Omental fat pad (tissue), 4 donors: Measurements from ENCODE around the gene TXLNB. TPM values are rescaled to one million over a fixed set of nuclear protein-coding genes. Genes with fewer than 3 reads are reported as not detected.
A peak's percentile ranks its signal among the peaks of the same experiment; 100 is the strongest.
"Not testable (repeated sequence)": the region's sequence is repeated elsewhere in the genome, so short reads cannot be mapped to it uniquely, and the experiment has no call there.

Experiments
- ATAC-seq: fragments of 150-250 bp; one replicate; pipeline ENCODE4 v1.9.1; 2016; ENCODE audit warnings: mild to moderate bottlenecking, moderate library complexity; ENCODE audit not compliant: low FRiP score
- DNase-seq: peaks from one replicate; pipeline ENCODE4 v3.0.0-alpha.2; 2019; ENCODE audit warnings: low spot score
- total RNA-seq, 4 donors: library from RNA; depleted of rRNA; stranded (reverse); fragments of >200 nt; gene quantifications; one replicate each; pipeline ENCODE4 v1.1.0, GENCODE V29; 2016
- TF ChIP-seq, protein P1 (sequence below), 3 donors: fragments of 450-650 bp; IDR thresholded peaks; one replicate each; pipeline ENCODE4 v1.5.1; 2016 to 2017; ENCODE audit warnings: antibody characterized with exemption in 3 of 3, mild to moderate bottlenecking in 3 of 3, moderate library complexity in 2 of 3

TXLNB gene
- total RNA-seq, 4 donors from 2014 or later, result 0.37 to 1.4 (median 1.2) TPM

DNA sequence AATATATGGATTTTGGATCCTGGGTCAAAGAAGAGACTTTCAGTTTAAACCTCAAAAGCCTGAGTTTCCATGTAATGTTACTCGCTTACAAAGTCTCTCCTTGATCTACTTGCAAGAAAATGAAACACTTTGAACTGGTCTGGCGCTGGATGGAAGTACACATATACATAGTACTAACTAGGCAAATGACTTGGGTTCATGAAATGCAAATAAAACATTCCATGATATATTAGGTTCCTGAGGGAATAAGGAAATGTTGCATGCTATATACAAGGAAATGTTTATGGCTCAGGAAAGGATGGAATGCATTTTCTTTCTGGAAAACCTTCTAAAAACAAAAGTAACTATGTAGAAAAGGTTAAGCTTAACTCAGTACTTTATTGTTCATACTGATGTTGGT lies 11.4 kb upstream of the TXLNB start:
- DNase-seq (no peak), ATAC-seq (no peak)
- TF ChIP-seq, protein P1, sequence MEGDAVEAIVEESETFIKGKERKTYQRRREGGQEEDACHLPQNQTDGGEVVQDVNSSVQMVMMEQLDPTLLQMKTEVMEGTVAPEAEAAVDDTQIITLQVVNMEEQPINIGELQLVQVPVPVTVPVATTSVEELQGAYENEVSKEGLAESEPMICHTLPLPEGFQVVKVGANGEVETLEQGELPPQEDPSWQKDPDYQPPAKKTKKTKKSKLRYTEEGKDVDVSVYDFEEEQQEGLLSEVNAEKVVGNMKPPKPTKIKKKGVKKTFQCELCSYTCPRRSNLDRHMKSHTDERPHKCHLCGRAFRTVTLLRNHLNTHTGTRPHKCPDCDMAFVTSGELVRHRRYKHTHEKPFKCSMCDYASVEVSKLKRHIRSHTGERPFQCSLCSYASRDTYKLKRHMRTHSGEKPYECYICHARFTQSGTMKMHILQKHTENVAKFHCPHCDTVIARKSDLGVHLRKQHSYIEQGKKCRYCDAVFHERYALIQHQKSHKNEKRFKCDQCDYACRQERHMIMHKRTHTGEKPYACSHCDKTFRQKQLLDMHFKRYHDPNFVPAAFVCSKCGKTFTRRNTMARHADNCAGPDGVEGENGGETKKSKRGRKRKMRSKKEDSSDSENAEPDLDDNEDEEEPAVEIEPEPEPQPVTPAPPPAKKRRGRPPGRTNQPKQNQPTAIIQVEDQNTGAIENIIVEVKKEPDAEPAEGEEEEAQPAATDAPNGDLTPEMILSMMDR (IDR thresholded peaks at IDR 0.05), result no peak

DNA sequence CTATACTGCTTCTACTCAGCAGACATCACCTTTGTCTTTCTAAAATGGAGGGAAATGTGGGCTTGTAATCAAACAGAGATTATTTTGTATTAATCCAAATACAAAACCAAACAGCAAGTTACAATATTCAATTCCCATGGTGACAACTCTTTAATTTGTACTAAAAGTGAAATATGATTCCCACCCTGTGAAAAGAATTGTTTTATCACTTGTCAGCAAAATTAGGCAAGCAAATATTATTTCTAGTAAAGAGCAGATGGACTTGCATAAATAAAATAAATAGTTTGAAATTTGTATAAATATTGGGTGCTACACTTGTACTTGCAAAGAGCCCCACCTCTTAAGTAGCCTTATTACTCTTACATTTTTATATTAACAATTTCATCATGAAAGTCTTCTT lies 6.1 kb upstream of the TXLNB start:
- DNase-seq (no peak), ATAC-seq (no peak)
- TF ChIP-seq, protein P1 (IDR thresholded peaks at IDR 0.05), result no peak

DNA sequence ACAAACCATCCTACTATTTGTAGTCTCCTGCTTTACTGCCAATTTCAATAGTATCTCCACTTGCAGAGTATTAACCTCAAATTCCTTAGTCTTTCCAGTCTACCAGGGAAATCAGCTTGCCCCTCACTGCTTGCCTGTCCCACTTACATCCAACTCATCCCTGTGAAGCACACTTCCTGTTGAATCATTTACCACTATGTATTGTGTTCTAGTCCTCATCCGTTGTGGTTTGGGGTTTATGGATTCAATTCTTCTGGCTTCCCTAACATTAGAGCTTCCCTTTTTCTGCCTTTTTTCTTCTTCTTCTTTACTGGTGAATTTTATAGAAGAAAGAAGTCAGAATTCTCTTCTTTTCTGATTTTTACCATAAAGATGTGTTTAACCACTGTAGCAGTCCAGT lies 5.1 kb upstream of the TXLNB start:
- DNase-seq (no peak), ATAC-seq (no peak)
- TF ChIP-seq, protein P1 (IDR thresholded peaks at IDR 0.05), result no peak

DNA sequence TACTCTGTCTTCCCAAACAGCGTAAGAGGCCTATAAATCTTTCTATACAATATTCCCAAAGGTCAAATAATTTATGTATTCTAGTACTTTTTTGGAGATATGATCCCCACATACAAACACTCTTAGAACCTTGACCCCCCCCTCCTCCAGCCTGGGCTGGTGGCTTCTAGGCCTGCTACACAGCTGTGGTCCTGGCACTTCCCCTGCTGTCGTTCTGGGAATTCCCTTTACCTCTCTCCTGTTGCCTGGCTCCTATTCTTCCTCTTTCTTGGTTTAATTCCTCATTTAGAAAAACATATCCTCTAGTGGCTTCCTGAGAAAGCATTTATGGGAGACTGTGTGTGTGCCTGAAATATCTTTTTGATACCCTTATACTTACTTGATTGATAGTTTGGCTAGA lies 4.1 kb upstream of the TXLNB start:
- TF ChIP-seq, protein P1 (IDR thresholded peaks at IDR 0.05), result no peak
- ATAC-seq (no peak), DNase-seq (no peak)

DNA sequence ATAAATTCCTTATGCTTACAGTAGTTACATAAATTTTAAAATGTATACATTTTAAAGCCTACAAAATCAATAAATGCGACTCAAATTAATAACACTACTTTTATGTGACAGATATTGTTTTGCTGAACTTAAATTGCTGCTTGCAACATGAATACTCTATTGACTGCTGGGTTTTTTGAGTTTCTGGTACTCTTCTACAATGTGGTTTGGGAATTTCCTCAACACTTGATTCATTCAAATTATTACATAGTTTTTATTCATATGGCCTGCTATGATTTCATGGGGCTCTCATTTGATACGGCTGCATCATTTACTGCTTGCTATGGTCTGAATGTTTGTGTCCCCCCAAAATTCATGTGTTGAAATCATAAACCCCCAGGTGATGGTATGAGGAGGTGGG lies 2.3 kb upstream of the TXLNB start:
- TF ChIP-seq, protein P1 (IDR thresholded peaks at IDR 0.05), result no peak
- ATAC-seq (no peak), DNase-seq (no peak)

DNA sequence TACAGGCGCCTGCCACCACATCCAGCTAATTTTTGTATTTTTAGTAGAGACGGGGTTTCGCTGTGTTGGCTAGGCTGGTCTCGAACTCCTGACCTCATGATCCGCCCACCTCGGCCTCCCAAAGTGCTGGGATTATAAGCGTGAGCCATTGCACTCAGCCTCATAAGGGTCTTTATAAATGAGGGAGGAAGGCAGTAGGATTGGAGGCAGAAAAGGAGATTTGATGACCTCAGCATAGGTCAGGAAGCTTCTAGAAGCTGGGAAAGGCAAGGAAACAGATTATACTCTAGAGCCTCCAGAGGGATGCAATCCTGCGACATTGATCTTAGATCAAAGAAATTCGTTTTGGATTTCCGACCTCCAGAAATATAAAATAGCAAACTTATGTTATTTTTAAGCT lies 1.4 kb upstream of the TXLNB start:
- DNase-seq, result not testable (repeated sequence)

DNA sequence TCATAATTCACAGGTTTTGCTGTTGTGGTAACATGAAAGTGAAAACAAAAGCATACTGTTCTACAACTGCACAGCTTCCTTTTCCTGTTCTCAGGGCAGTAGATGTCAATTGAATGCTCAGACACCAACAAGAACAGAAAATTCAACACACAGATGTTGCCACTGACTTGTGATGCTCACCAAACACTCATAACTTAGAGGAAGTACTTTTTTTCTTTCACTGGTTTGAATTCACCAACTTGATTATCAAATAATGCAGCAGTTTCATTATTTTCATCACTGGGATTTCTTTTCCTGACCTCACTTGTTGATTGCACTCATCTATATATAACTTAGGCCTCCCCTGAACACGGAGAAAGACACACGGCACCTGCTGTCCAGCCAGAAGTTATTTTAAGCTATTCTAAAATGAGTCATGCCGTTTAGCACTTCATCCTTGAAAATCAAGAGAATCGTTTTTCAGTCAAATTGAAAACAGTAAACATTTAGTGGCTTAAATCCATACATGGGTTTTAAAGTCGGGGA lies 949 bp downstream of the TXLNB start:
- ATAC-seq (peak; percentile 25), DNase-seq (no peak)
- TF ChIP-seq, protein P1 (IDR thresholded peaks at IDR 0.05), result no peak

More for the DNA sequence above, 1.4 kb upstream of the TXLNB start:
- not testable (repeated sequence) for ATAC-seq

DNA sequence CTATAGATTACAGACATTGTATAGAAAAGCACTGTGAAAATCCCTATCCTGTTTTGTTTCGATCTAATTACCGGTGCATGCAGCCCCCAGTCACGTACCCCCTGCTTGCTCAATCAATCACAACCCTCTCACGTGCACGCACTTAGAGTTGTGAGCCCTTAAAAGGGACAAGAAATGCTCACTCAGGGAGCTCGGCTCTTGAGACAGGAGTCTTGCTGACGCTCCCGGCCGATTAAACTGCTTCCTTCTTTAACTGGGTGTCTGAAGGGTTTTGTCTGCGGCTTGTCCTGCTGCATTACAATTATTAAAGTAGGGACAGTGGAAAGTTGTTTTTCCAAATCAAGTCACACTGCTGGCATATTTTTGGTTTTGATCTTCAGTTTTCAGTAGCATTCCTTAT lies 2.6 kb downstream of the TXLNB start:
- ATAC-seq (no peak), DNase-seq (no peak)
- TF ChIP-seq, protein P1 (IDR thresholded peaks at IDR 0.05), result no peak
